ENCODE results near the gene PLEKHM1.

PLEKHM1 gene

DNA sequence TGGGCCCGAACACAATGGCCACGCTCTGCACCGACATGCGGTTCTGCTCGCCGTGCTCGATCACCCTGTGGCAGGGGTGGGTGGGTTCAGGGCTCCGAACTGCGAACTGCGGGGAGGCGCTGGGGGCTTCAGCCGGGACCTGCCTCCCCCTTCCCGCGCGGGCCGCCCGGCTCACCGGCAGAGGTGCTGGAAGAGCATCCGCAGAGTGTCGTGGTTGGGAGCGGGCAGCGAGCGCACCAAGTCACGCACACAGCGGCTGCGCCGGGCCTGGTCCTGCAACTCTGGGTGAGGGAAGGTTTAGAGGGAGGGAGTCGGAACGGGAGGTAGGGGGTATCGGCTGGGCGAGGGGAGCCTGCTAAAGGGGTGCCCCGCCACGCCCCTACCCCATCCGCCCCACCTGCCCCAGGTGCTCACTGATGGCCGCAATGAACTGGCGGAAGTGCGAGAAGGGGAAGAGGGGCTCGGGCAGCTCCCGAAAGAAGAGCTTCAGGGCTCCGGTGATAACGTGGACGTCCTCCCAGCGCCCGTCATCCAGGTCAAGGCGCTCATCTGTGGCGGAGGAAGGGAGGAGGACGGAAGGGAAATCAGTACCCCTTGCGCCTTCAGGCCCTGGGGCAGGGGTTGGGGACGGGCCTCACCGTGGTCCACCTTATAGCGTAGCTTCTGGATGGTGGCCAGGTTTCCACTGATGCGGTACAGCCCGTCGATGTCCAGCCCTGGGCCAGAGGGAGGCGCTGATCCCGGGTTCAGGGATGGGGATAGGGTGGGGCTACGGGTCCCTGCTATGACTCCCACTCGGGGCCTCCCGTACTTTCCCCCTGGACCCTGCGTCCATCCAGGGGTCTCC, 94.7 kb downstream of the PLEKHM1 start:
- DNase-seq = no peak

DNA sequence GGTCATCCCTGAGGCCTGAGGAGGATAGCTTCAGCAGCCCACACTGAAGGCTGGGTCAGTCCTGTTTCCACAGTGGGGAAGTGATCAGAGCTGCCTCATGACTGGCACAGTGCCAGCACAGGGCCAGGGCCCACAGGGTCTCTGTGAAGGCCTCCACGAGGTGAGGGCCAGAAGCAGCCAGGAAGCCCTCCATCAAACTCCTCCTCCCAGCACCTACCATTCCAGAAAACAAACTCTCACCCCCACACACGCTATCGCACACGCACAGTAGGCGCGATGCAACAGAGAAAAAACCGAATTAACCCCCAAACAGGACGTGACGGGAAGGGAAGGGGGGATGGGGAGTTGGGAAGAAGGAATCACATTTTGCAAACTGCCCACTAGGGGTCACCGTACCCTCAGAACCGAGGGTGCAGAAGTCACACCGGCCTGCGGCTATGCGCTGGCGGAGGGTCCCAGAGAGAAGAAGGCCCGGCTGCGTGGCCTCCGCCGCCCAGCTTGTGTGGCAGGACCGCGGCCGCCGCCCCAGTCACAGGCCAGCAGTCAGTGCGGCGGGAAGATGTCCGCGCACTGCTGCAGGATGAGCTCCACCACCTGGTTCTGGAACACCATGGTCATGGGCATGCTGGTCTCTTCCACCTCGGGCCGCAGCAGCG, 95.5 kb downstream of the PLEKHM1 start:
- no peak for DNase-seq

DNA sequence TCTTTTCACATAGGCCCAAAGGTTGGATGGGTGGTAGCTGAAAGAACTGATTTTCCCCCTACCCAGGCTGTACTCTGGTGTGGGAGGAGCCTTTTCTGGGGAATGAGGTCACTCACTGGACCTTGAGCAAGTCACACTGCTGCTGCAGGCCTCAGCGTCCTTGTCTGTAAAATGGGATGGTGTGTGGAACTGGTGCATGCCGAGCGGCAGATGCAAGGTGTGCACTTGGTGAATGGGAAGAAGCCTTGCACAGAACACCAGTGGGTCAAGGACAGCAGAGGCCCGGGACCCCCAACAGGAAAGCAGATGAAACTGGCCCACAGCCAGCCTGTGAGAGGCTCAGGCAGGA, 96.0 kb downstream of the PLEKHM1 start:
- DNase-seq = no peak

DNA sequence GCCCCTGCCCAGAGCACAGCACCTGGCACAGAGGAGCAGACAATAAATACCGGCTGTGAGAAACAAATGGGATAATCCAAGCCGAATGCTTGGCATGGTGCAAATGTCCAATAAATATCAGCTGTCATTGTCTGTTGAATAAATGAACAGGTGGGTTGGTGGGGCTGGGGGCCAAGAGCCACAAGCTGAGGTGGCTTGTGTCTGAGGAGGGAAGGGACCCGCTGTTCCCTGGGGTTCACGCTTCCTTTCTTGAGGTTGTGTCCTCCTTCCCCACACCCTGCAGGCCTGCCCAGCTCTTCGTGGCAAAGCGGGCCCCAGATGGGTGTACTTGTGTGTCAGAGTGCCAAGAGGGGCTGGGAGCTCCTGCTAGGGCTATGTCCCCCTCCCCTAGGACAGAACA, 96.4 kb downstream of the PLEKHM1 start:
- DNase-seq = no peak

DNA sequence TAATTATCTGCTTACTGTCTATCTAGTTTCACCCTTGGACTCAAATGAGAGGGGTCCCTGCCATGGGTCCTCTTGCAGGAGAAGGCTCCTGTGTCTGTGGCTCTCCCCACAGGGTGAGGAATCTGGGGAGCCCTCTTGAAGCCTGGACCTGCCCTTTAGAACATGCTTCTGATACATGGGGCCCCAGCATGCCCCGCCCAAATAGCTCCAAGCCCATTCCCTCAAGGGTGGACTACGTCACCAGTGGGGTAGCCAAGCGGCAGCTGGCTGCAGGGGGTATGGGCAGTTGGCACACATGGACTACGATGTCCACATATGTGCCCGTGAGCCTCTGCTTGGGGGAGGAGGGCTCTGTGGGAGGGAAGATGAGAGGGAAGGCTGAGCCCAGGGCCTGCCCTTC, 97.1 kb downstream of the PLEKHM1 start:
- DNase-seq = no peak

DNA sequence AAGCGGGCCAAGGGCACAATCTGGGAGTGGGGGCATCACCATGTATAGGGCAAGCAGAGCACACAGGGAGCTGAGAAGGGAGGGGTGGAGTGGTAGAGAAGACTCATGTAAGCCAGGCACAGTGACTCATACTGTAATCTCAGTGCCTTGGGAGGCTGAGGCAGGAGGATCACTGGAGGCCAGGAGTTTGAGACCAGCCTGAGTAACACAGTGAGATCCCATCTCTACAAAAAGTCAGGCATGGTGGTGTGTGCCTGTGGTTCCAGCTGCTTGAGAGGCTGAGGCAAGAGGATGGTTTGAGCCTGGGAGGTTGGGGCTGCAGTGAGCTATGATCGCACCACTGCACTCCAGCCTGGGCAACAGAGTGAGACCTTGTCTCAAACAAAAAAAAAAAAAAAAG, 98.6 kb downstream of the PLEKHM1 start:
- no peak for DNase-seq

DNA sequence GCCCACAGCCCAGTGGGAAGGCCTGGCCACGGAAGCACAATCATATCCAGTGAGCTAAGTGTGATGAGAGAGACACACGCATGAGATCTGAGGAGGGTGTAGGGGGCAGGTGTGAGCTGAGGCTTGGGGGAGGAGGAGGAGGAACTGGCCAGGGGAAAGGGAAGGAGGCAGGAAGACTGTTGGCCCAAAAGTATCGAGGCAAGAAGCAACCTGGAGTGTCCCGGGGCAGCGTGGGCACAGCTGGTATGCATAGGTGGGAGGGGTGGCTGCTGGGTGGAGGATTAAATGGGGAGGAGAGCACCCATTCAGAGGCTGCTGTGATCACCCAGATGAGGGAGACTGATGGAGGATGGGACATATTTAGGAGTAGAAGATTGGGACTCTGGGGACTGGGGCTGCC, 99.2 kb downstream of the PLEKHM1 start:
- DNase-seq = no peak

DNA sequence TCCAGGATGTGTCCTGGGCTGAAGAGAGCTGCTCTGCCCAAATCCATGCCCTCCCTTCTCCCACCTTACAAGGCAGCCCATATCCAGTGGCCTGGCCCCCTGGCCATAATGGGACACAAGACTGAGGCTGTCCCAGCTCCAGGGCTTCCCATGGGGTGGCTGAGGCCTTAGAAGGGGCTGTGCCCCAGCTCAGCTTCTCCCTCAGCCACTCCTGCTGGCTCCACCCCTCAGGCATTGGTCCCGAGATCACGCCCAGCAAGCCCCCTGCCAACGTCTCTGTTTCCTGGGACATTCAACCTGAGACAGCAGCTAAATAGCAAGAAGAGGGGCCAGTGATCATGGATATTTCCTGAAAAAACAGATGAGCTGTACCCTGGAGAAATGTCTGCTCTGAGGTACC, 101.2 kb downstream of the PLEKHM1 start:
- DNase-seq = no peak

DNA sequence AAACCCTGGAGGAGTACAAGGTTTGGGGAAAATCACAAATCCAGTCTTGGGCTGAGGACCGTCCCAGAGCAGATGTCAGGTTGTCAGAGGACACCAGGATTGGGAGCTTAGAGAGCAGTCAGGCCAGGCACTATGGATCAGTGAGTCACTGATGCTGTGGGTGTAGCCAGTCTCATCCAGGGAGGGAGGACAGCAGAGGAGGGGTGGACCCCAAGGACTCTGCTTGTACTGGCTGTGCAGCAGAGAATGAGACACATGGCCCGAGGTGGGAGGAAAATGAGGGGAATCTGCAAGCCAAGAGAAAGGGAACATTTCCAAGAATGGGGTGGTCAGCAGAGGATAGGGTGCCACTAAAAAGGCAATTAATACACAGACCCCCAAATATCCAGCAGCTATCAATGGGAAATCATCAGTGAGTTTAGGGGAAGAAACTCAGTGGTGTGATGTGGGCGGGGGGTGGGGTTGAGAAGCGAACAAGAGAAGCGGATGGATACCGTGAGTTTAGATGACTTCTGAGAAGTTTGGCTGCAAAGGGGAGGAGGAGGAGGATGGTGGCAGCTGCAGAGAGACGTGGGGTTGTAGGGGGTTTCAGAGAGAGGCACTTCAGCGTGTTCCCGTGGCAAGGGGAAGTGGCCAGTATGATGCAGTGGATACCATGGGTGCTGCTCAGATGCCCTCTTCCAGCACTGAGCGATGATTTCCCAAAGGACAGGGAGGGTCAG, 101.8 kb downstream of the PLEKHM1 start:
- no peak for DNase-seq

DNA sequence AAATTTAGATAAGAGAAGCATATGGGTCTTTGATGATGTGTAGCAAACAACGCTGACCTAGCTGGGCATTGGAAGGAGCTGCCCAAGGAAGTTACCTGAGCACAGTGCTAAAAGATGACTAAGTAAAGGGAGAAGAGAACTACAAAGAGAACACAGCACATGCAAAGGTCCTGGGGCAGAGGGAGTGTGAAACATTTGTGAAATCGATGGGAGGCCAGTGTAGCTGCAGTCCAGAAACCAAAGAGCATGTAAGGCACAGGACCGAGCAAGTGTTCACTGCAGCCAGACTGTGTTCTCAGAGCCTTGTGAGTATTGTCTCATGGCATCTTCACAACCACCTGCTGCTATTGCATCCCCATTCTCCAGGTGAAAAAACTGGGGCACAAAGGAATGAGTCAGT, 102.8 kb downstream of the PLEKHM1 start:
- DNase-seq = no peak

DNA sequence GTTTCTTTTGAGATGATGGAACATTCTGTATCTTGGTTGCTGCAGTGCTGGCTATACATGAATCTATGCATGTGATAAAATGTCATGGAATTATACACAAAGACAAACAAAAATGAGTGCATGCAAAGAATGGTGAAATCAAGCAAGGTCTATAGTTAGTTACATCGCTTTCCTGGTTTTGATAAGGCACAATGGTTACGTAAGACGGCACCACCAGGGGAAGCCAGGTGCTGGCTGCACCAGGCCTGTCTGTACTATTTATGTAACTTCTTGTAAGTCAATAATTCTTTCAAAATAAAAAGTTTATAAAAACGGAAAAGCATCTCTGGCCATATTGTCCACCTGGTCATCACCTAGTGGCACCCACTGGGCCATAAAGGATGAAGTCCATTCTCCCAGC, 104.3 kb downstream of the PLEKHM1 start:
- DNase-seq = no peak
